Sigmoid colon (tissue), 4 donors: Measurements from ENCODE around the gene ZC3H13.

Experiments
- CTCF ChIP-seq, 4 experiments: fragments of 450-650 bp in 3 of 4; fragments of 200-600 bp in 1 of 4; IDR thresholded peaks; one replicate each; pipeline ENCODE4 v1.5.1; 2016 to 2019; ENCODE audit warnings: antibody characterized with exemption in 4 of 4, mild to moderate bottlenecking in 3 of 4, moderate library complexity in 2 of 4
- EP300 ChIP-seq, 4 donors: sonication (generic); formaldehyde crosslinking; IDR thresholded peaks; one replicate each; pipeline ENCODE4 v1.6.1; 2017; ENCODE audit warnings: antibody characterized with exemption in 4 of 4
- POLR2A ChIP-seq, 2 donors: fragments of 450-650 bp; IDR thresholded peaks; one replicate each; pipeline ENCODE4 v1.6.1; 2016; ENCODE audit warnings: antibody characterized with exemption in 2 of 2, mild to moderate bottlenecking in 2 of 2, moderate library complexity in 2 of 2

DNA sequence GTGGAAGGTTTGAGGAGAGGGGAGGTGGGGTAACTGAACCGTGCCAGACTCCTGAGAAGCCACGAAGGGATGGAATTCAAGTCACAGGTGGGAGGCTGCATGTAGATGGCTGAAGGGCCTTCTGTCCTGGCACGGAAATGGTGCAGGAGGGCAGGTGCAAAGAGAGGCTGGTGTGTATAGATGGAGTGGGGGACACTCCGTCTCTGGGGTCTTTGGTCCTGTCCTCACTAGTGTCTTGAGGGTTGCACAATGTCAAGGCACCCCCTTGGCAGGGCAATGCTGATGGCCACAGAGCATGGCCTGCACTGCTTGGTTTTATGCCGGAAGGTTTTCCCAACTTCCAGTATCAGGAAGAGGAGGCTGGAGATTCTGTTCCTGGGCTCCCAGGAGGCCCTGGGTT, 118.3 kb downstream of the ZC3H13 start:
- TF ChIP-seq CTCF (IDR thresholded peaks at IDR 0.05) (no peak), POLR2A (IDR thresholded peaks at IDR 0.05) (no peak), EP300 (IDR thresholded peaks at IDR 0.05) (no peak)
